NCI-H345 treated with DMSO at 0.1 percent for 48 hours (cell line): Measurements from ENCODE around the gene SSH3.

ENCODE experiments used
- DNase-seq: peaks from one replicate; lab custom pipeline; 2025; ENCODE audit not compliant: unreplicated experiment; lab: John Stamatoyannopoulos, UW

The SSH3 gene

GRCh38 chr11:67267188-67268080 lies 35.9 kb upstream of the SSH3 start:
- DNase-seq = no peak

- no peak for DNase-seq
Observed at GRCh38 chr11:67268081-67268961, 35.0 kb upstream of the SSH3 start.

DNA sequence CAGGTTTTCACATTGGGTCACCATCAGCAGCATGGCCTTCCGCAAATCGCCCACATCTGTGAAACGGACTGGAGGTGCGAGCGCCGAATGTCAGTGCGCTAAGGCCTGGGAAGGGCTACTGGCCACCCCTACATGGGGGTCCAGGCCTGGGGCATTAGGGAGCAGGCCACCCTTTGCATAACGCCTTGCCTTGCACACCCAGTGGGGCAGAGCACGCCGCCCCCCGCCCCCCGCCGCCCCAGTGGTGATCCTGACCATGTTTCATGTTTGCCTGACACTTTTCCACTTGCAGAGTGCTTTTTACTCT lies 34.4 kb upstream of the SSH3 start:
- DNase-seq = no peak

DNA sequence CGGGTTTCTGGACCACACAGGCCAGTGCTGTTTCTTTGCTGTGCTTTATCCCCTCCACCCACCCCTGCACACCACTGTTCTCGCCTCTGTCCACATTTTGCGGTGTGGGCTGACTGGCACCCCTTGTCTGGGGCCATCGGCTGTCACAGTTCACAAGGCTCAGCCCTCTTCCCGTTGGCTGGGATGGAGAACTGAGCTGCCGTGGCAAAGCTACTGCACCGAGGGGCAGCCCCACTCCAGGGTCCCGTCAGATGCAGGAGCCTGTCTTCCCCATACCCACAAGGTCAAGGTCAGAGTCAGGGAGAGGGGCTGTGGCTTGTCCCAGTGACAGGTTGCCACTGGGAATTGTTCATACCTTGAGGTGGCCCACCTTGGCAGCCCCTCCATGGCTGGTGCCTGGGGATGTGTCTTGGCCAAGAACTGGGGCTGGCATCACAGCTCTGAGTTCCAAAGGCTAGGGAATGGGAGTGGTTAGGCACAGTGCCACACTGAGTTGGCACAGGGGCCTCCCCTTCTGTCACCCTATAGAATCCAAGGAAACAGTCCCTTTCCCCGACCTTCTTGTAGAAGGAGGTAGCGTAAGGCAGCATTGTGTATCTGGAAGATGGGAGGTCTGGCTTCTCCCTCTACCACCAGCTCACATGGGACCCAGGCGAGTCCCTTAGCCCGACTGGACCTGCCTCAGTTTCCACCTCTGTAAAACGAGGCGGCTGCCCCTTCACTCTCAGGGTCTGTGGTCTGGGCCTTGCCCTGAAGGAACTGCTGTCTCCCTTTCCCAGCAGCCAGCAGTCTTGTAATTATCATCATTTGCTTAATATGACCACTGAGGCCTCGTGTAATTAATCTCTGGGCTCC lies 33.7 kb upstream of the SSH3 start:
- DNase-seq = no peak

- no peak for DNase-seq
Observed at GRCh38 chr11:67270256-67271204, 32.8 kb upstream of the SSH3 start.

DNA sequence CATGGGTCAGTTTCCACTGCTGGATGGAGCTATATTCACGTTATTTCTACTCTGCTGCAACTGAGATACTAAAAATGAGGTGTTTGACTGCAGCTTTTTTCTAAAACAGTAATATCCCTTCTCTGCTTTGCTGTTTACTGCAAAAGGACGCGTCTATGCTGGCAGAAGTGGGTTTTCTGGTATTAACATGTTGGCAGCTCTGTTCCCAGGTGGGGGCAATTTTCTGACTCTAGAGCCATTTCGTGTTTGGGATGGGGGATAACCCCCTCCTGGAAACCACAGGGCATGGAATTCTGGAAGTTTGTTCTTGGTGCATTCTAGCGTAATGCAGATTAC lies 32.2 kb upstream of the SSH3 start:
- DNase-seq = no peak

DNA sequence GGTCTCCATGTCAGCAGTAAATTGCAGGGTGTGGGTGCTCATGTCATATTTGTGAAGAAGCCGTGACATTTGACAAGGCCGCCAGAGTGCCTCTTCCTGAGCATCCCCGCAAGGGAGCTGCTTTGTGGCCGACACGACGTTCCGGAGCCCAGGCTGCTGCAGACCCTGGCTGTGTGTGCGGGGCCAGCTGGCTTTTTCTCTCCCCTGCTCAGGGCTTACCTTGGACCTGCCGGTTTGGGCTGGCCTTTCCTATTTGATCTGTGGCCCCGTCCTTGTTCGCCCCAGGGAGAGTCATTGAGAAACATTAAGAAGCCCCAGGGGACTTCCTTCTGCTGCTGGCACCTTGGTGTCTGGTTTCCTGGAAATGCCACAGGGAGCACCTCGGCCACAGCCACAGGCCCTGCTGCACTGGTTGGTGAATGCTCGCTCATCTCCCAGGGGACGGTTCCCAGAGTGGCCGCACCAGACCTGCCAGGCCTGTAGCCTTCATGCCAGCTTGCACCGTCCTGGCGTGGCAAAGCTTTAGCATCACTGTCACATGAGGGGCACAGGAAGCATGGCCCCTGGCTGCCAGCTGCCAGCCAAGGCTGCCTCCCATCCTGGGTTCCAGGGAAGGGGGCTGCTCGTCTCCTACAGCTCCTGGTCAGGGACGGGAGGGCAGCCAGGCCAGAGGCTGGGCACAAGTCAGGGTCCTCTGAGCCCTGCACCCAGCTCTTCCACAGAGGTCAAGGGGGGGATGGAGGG lies 31.6 kb upstream of the SSH3 start:
- no peak for DNase-seq

DNA sequence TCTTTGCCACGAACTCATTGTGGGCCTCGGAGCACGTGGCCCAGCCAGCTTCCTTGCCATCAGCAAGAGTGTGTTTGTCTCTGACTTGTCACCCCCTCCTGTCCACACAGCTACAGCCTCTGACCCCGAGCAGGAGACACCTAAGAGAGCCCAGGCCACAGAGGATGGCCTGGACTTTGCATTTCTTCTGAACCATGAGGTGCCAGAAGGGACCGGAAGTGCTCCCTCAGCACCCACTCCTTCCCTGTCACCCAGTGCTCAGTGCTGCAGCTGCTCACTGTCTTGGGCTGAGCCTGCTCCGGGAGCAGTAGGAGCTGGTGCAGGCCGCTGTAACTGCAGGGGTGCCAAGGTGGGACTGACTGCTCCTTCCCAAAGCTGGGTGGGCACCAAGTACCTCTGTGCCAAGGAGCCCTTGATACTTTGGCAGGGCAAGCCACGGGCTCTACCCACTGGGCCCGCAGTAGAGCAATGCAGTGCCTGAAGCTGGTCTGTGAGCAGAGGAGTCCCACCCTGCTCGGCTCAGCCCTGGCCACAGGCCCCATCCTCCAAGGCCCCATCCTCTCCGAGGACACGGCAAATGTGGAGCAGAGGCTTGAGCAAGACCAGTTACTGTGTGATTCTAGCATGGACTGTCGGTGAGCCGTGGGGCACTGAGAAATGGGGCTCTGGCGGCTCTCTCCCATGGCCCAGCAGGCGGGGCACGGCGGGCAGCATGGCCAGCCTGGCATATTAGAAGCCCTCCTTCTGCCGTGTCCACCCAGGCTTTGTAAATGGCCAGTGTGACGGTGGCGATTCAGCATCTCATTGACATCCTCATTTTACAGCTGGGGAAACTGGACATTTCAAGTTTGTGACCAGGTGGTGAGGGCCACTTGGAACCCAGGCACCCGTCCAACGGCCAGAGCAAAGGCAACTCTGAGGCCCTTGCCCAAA lies 30.7 kb upstream of the SSH3 start:
- no peak for DNase-seq

- DNase-seq = no peak
Observed at GRCh38 chr11:67273260-67273990, 29.9 kb upstream of the SSH3 start.

DNA sequence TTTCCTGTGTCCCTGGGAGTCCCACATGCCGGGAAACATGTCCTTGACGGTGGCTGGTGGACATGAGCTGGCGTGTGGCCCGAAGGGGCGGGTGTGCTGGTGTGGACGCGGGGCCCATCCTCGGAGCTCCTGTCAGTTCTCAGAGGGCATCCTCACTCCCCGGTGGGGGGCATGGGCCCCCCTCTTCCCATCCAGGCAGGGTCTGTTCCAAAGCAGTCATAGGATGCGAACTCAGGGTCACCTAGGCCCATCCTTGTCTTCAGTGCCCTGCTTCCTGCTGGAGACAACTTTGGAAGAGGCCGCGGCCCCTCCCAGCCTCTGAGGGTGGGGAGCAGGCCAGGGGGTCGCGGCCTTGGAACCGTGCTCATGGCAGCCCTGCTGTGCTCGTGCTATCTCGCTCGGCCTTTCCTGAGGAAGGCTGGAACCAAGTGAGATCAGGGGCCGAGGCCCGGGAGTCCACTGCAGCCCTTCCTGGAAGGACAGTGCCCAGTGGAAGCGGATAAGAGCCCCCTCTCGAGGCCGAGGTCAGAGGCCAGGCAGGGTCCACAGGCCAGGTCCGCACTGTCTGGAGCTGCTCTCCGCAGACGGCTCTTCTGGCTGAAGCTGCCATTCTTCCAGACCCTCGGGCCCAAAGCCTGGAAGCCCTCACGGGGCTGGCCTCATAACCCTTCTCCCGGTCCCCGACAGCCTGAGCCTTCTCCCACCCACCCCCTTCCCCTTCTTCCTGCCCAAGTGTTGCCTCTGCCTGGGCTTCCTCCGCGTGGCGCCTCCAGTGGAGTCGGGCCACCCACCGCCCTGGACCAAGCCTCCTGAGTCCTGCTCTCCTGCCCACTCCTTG lies 28.3 kb upstream of the SSH3 start:
- DNase-seq = no peak

- DNase-seq = no peak
Observed at GRCh38 chr11:67275606-67276409, 27.5 kb upstream of the SSH3 start.

GRCh38 chr11:67276781-67277230 lies 26.5 kb upstream of the SSH3 start:
- DNase-seq = no peak

- DNase-seq = no peak
Observed at GRCh38 chr11:67277231-67277961, 25.9 kb upstream of the SSH3 start.

DNA sequence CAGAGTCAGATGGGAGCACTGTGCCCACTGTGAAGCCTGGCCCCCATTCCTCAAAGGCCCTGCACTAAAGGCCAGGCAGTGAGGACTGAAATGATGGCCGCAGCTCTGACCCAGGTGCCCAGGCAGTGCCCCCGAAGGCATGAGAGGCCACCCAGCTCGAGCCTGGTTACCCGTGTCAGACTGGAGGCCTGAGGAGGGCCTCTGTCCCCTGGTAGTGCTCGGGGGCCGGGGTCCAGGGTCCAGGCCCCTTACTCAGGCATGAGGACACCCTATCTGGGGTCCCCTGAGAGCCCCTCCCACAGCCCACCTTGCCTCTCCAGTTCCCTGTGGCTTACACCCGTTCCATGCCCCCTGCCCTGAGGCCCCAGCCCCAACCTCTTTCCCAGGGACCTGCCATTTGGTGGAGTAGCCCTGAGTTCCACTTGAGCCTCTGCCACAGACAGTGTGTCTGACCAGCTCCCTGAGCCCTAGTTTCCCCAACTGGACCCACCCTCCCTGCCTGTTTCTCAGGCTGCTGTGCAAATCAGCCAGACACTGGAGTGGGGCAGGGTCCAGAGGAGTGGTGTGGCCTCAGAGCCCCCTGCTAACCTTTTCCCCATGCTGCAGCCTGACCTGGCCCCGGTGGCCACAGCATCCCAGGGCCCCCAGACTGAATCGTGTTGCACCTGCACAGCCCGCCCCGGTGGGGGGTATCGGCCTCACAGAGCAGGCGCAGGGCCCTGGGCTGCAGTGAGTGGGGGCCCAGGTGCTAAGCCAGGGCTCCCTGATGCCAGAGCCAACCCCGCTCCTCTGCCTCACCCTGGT lies 25.0 kb upstream of the SSH3 start:
- DNase-seq = no peak
